PC-3 (cell line): ENCODE measurements around the gene OR14A2. TPM values are rescaled to one million over a fixed set of nuclear protein-coding genes. Genes with fewer than 3 reads are reported as not detected.

Source experiments
- ATAC-seq: fragments of 200-7000 bp; cut with Tn5 transposase; 2 replicates; pipeline ENCODE4 v1.9.1; 2020; ENCODE audit warnings: mild to moderate bottlenecking, moderate library complexity
- BruUV-seq: library from RNA; stranded (reverse); fragments of 400-500 nt; replicated peaks from 2 replicates; lab custom pipeline; 2021; lab: Mats Ljungman, UMichigan
- CTCF ChIA-PET: fragments of 300-600 bp; sonication (Branson Sonifier 250); formaldehyde crosslinking; loops from one replicate; lab custom pipeline; 2022; ENCODE audit warnings: antibody characterized with exemption; lab: Charles Lee
- POLR2A ChIA-PET: fragments of 300-600 bp; sonication (Branson Sonifier 250); formaldehyde crosslinking; loops from one replicate; lab custom pipeline; 2022; ENCODE audit warnings: antibody characterized with exemption; ENCODE audit not compliant: unreplicated experiment; lab: Charles Lee
- DNase-seq: peaks from one replicate; pipeline ENCODE4 v3.0.0-alpha.2; 2015
- H2AFZ ChIP-seq: fragments of 300-600 bp; sonication (generic); 2 replicates; pipeline ENCODE4 v1.6.0; 2016; ENCODE audit warnings: antibody characterized with exemption, low read length
- H3F3A ChIP-seq: fragments of 300-600 bp; sonication (generic); one replicate; pipeline ENCODE4 v1.6.0; 2017; ENCODE audit warnings: antibody characterized with exemption, low read length, control low read depth, mild to moderate bottlenecking; ENCODE audit not compliant: unreplicated experiment
- H3K27ac ChIP-seq: fragments of 300-600 bp; sonication (generic); 2 replicates; pipeline ENCODE4 v1.5.1; 2016; ENCODE audit warnings: mild to moderate bottlenecking, low read length
- H3K27me3 ChIP-seq: fragments of 300-600 bp; sonication (generic); 2 replicates; pipeline ENCODE4 v1.6.1; 2016; ENCODE audit warnings: low read length, mixed read lengths
- H3K36me3 ChIP-seq: fragments of 300-600 bp; sonication (generic); 2 replicates; pipeline ENCODE4 v1.6.1; 2016; ENCODE audit warnings: low read depth, mixed run types, low read length, mixed read lengths
- H3K4me1 ChIP-seq: fragments of 300-600 bp; sonication (generic); 2 replicates; pipeline ENCODE4 v1.5.1; 2016; ENCODE audit warnings: low read length; ENCODE audit not compliant: insufficient read depth
- H3K4me2 ChIP-seq: fragments of 300-600 bp; sonication (generic); 2 replicates; pipeline ENCODE4 v1.6.0; 2016; ENCODE audit warnings: low read length
- H3K4me3 ChIP-seq: fragments of 300-600 bp; sonication (generic); 2 replicates; pipeline ENCODE4 v1.5.1; 2016; ENCODE audit warnings: mild to moderate bottlenecking, low read length, mixed read lengths
- H3K79me2 ChIP-seq: fragments of 300-600 bp; sonication (generic); 2 replicates; pipeline ENCODE4 v1.6.1; 2017; ENCODE audit warnings: low read length, mixed read lengths
- H3K9ac ChIP-seq: fragments of 300-600 bp; sonication (generic); 2 replicates; pipeline ENCODE4 v1.6.0; 2016; ENCODE audit warnings: mild to moderate bottlenecking, low read length
- H3K9me2 ChIP-seq: fragments of 300-600 bp; sonication (generic); replicated peaks from 2 replicates; pipeline ENCODE4 v1.6.1; 2016; ENCODE audit warnings: mixed run types, low read length, mixed read lengths
- H3K9me3 ChIP-seq: fragments of 300-600 bp; sonication (generic); 2 replicates; pipeline ENCODE4 v1.6.1; 2016; ENCODE audit warnings: low read length, mixed read lengths
- H4K20me1 ChIP-seq: fragments of 300-600 bp; sonication (generic); 2 replicates; pipeline ENCODE4 v1.6.1; 2016; ENCODE audit warnings: low read length, mixed read lengths
- EZH2 ChIP-seq: fragments of 300-600 bp; sonication (generic); IDR thresholded peaks from one replicate; pipeline ENCODE4 v1.6.1; 2017; ENCODE audit warnings: antibody characterized with exemption, mild to moderate bottlenecking, low read length; ENCODE audit not compliant: unreplicated experiment
- EZH2phosphoT487 ChIP-seq: fragments of 300-600 bp; sonication (generic); IDR thresholded peaks from 2 replicates; pipeline ENCODE4 v1.6.1; 2018; ENCODE audit warnings: mild to moderate bottlenecking, antibody characterized with exemption, low read length, borderline replicate concordance
- intact Hi-C: fragments of 100-400 bp; cut with micrococcal nuclease; formaldehyde crosslinking; loops from 2 replicates; pipeline ENCODE4 v1.9.0; 2023
- total RNA-seq: library from RNA; depleted of rRNA; stranded (reverse); fragments of >200 nt; gene quantifications from 2 replicates; pipeline ENCODE4 v1.2.3, GENCODE V29; 2014; rRNA removed
- TF ChIP-seq, protein P1 (sequence below): fragments of 300-600 bp; sonication (generic); conservative IDR thresholded peaks from 2 replicates; pipeline ENCODE4 v1.5.1; 2017; ENCODE audit warnings: antibody characterized with exemption, low read depth, mild to moderate bottlenecking, low read length

Gene OR14A2
- total RNA-seq, 1 experiment from 2014 or later, result not detected

DNA sequence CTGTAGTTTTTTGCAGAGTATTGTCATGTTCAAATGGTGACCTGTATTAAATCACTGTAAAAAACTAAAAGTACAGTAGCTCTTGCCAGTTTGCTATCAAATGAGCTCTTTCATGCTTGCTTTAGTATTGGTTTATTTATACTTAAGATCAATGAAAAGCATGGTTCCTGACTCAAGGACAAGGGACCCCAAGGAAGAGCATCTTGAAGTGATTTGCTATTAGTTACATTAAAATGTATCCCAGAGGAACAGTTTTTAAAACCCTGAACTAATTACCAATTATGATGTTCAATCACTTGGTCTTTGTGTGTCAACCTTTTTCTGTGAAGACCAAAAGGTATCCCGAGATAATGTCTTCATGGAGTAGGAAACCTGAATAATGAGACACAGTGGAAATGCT lies 68.3 kb downstream of the OR14A2 start, which contains the start of gene OR13G1:
TSS of gene OR13G1 (minus strand) at position 101 of the 400 bp plus-strand sequence. CDS start 6,698 bp downstream, outside the sequence.
- H3K79me2 ChIP-seq, result no peaks in the 10 kb centered on the region
- no peak within 1 kb of the TSS for H3K9ac ChIP-seq
- no peaks in the 10 kb centered on the region for H4K20me1 ChIP-seq
- ChIA-PET CTCF (no interaction called here), POLR2A (no interaction called here)
- BruUV-seq, result no TSS peak
- H3K36me3 ChIP-seq, result no peaks in the 10 kb centered on the region
- H3K9me3 ChIP-seq, result no peaks in the 10 kb centered on the region
- H3F3A ChIP-seq, result no peaks in the 10 kb centered on the region
- no peak within 1 kb of the TSS for H3K27ac ChIP-seq
- ATAC-seq (no peak), DNase-seq (no peak)
- H3K4me2 ChIP-seq, result no peak within 1 kb of the TSS
- H3K9me2 ChIP-seq, result no peaks in the 10 kb centered on the region
- H3K27me3 ChIP-seq, result no peaks in the 10 kb centered on the region
- intact Hi-C loops, result loop anchor here (5.0 to 10.0 kb wide), 3 partner anchors 182 to 565 kb away; no protein-coding TSS in a partner anchor
- H2AFZ ChIP-seq, result no peak within 1 kb of the TSS
- H3K4me3 ChIP-seq, result no peak within 1 kb of the TSS
- H3K4me1 ChIP-seq, result no peaks in the 10 kb centered on the region
- TF ChIP-seq, protein P1, sequence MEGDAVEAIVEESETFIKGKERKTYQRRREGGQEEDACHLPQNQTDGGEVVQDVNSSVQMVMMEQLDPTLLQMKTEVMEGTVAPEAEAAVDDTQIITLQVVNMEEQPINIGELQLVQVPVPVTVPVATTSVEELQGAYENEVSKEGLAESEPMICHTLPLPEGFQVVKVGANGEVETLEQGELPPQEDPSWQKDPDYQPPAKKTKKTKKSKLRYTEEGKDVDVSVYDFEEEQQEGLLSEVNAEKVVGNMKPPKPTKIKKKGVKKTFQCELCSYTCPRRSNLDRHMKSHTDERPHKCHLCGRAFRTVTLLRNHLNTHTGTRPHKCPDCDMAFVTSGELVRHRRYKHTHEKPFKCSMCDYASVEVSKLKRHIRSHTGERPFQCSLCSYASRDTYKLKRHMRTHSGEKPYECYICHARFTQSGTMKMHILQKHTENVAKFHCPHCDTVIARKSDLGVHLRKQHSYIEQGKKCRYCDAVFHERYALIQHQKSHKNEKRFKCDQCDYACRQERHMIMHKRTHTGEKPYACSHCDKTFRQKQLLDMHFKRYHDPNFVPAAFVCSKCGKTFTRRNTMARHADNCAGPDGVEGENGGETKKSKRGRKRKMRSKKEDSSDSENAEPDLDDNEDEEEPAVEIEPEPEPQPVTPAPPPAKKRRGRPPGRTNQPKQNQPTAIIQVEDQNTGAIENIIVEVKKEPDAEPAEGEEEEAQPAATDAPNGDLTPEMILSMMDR, result no peak
- TF ChIP-seq EZH2phosphoT487 (no peak), EZH2 (no peak)

Other genes with a start within 250 kb of the OR14A2 start
- not detected in 2 replicates for gene OR2C3, start 211.7 kb downstream of the OR14A2 start, total RNA-seq
- not detected in 2 replicates for gene GCSAML, start 199.0 kb downstream of the OR14A2 start, total RNA-seq
- gene OR2G2, start 159.8 kb downstream of the OR14A2 start, total RNA-seq, result not detected in 2 replicates
- not detected in 2 replicates for gene OR2G3, start 142.6 kb downstream of the OR14A2 start, total RNA-seq
- gene OR13G1, start 68.4 kb downstream of the OR14A2 start, total RNA-seq, result not detected in 2 replicates
- gene OR6F1, start 31.5 kb downstream of the OR14A2 start, total RNA-seq, result not detected in 2 replicates
- not detected in 2 replicates for gene OR14K1, start 9.5 kb downstream of the OR14A2 start, total RNA-seq
- not detected in 2 replicates for gene OR1C1, start 12.4 kb upstream of the OR14A2 start, total RNA-seq
- not detected in 2 replicates for gene OR14A16, start 76.0 kb upstream of the OR14A2 start, total RNA-seq
- gene OR11L1, start 93.8 kb upstream of the OR14A2 start, total RNA-seq, result not detected in 2 replicates
- 22.7 and 46.9 TPM in 2 replicates for gene TRIM58, start 109.0 kb upstream of the OR14A2 start, total RNA-seq
- gene OR2W3, start 147.4 kb upstream of the OR14A2 start, total RNA-seq, result 4.5 and 9.4 TPM in 2 replicates
- 0.26 TPM in 1 of 2 replicates, not detected in the other for gene OR2T8, start 172.1 kb upstream of the OR14A2 start, total RNA-seq
- gene OR2AJ1, start 176.7 kb upstream of the OR14A2 start, total RNA-seq, result not detected in 2 replicates
- gene OR2L8, start 200.7 kb upstream of the OR14A2 start, total RNA-seq, result not detected in 2 replicates
- 0.11 TPM in 1 of 2 replicates, not detected in the other for gene OR2AK2, start 217.1 kb upstream of the OR14A2 start, total RNA-seq